PC-3 (cell line): Measurements from ENCODE around the gene NCAPG2. TPM values are rescaled to one million over a fixed set of nuclear protein-coding genes. Genes with fewer than 3 reads are reported as not detected.

Experiments used
- ATAC-seq: fragments of 200-7000 bp; cut with Tn5 transposase; 2 replicates; pipeline ENCODE4 v1.9.1; 2020; ENCODE audit warnings: mild to moderate bottlenecking, moderate library complexity
- BruUV-seq: library from RNA; stranded (reverse); fragments of 400-500 nt; replicated peaks from 2 replicates; lab custom pipeline; 2021; lab: Mats Ljungman, UMichigan
- CTCF ChIA-PET: fragments of 300-600 bp; sonication (Branson Sonifier 250); formaldehyde crosslinking; loops from one replicate; lab custom pipeline; 2022; ENCODE audit warnings: antibody characterized with exemption; lab: Charles Lee
- POLR2A ChIA-PET: fragments of 300-600 bp; sonication (Branson Sonifier 250); formaldehyde crosslinking; loops from one replicate; lab custom pipeline; 2022; ENCODE audit warnings: antibody characterized with exemption; ENCODE audit not compliant: unreplicated experiment; lab: Charles Lee
- DNase-seq: peaks from one replicate; pipeline ENCODE4 v3.0.0-alpha.2; 2015
- H2AFZ ChIP-seq: fragments of 300-600 bp; sonication (generic); 2 replicates; pipeline ENCODE4 v1.6.0; 2016; ENCODE audit warnings: antibody characterized with exemption, low read length
- H3F3A ChIP-seq: fragments of 300-600 bp; sonication (generic); one replicate; pipeline ENCODE4 v1.6.0; 2017; ENCODE audit warnings: antibody characterized with exemption, low read length, control low read depth, mild to moderate bottlenecking; ENCODE audit not compliant: unreplicated experiment
- H3K27ac ChIP-seq: fragments of 300-600 bp; sonication (generic); 2 replicates; pipeline ENCODE4 v1.5.1; 2016; ENCODE audit warnings: mild to moderate bottlenecking, low read length
- H3K27me3 ChIP-seq: fragments of 300-600 bp; sonication (generic); 2 replicates; pipeline ENCODE4 v1.6.1; 2016; ENCODE audit warnings: low read length, mixed read lengths
- H3K36me3 ChIP-seq: fragments of 300-600 bp; sonication (generic); 2 replicates; pipeline ENCODE4 v1.6.1; 2016; ENCODE audit warnings: low read depth, mixed run types, low read length, mixed read lengths
- H3K4me1 ChIP-seq: fragments of 300-600 bp; sonication (generic); 2 replicates; pipeline ENCODE4 v1.5.1; 2016; ENCODE audit warnings: low read length; ENCODE audit not compliant: insufficient read depth
- H3K4me2 ChIP-seq: fragments of 300-600 bp; sonication (generic); 2 replicates; pipeline ENCODE4 v1.6.0; 2016; ENCODE audit warnings: low read length
- H3K4me3 ChIP-seq: fragments of 300-600 bp; sonication (generic); 2 replicates; pipeline ENCODE4 v1.5.1; 2016; ENCODE audit warnings: mild to moderate bottlenecking, low read length, mixed read lengths
- H3K79me2 ChIP-seq: fragments of 300-600 bp; sonication (generic); 2 replicates; pipeline ENCODE4 v1.6.1; 2017; ENCODE audit warnings: low read length, mixed read lengths
- H3K9ac ChIP-seq: fragments of 300-600 bp; sonication (generic); 2 replicates; pipeline ENCODE4 v1.6.0; 2016; ENCODE audit warnings: mild to moderate bottlenecking, low read length
- H3K9me2 ChIP-seq: fragments of 300-600 bp; sonication (generic); replicated peaks from 2 replicates; pipeline ENCODE4 v1.6.1; 2016; ENCODE audit warnings: mixed run types, low read length, mixed read lengths
- H3K9me3 ChIP-seq: fragments of 300-600 bp; sonication (generic); 2 replicates; pipeline ENCODE4 v1.6.1; 2016; ENCODE audit warnings: low read length, mixed read lengths
- H4K20me1 ChIP-seq: fragments of 300-600 bp; sonication (generic); 2 replicates; pipeline ENCODE4 v1.6.1; 2016; ENCODE audit warnings: low read length, mixed read lengths
- EZH2 ChIP-seq: fragments of 300-600 bp; sonication (generic); IDR thresholded peaks from one replicate; pipeline ENCODE4 v1.6.1; 2017; ENCODE audit warnings: antibody characterized with exemption, mild to moderate bottlenecking, low read length; ENCODE audit not compliant: unreplicated experiment
- EZH2phosphoT487 ChIP-seq: fragments of 300-600 bp; sonication (generic); IDR thresholded peaks from 2 replicates; pipeline ENCODE4 v1.6.1; 2018; ENCODE audit warnings: mild to moderate bottlenecking, antibody characterized with exemption, low read length, borderline replicate concordance
- intact Hi-C: fragments of 100-400 bp; cut with micrococcal nuclease; formaldehyde crosslinking; loops from 2 replicates; pipeline ENCODE4 v1.9.0; 2023
- total RNA-seq: library from RNA; depleted of rRNA; stranded (reverse); fragments of >200 nt; gene quantifications from 2 replicates; pipeline ENCODE4 v1.2.3, GENCODE V29; 2014
- TF ChIP-seq, protein P1 (sequence below): fragments of 300-600 bp; sonication (generic); conservative IDR thresholded peaks from 2 replicates; pipeline ENCODE4 v1.5.1; 2017; ENCODE audit warnings: antibody characterized with exemption, low read depth, mild to moderate bottlenecking, low read length

NCAPG2 gene
- total RNA-seq, 1 experiment from 2014 or later, result 49.2 TPM

- no peaks in the 10 kb centered on the region for H3K27me3 ChIP-seq
- H3K9me2 ChIP-seq, result no peaks in the 10 kb centered on the region
- H3F3A ChIP-seq, result no peaks in the 10 kb centered on the region
- H2AFZ ChIP-seq, result no peak overlapping the region
- no peaks in the 10 kb centered on the region for H3K9me3 ChIP-seq
- POLR2A ChIA-PET, result interaction anchor here (0.6 kb wide), 1 partner anchor 130 kb away, joined by 4 read pairs; no protein-coding TSS in a partner anchor
- H3K79me2 ChIP-seq, result no peaks in the 10 kb centered on the region
- ATAC-seq, result no peak
- H3K9ac ChIP-seq, result no peak overlapping the region
- no peak overlapping the region for H3K4me3 ChIP-seq
- CTCF ChIA-PET, result no interaction called here
- no peaks in the 10 kb centered on the region for H3K4me1 ChIP-seq
- BruUV-seq, result no TSS peak
- intact Hi-C loops, result no loop called here
- no peak overlapping the region for H3K4me2 ChIP-seq
- no peaks in the 10 kb centered on the region for H4K20me1 ChIP-seq
- DNase-seq, result no peak
- H3K36me3 ChIP-seq, result peaks cover 6% of the 10 kb centered on the region; the same call in 1 of the 2 replicates
- H3K27ac ChIP-seq, result no peak overlapping the region
- TF ChIP-seq, protein P1, sequence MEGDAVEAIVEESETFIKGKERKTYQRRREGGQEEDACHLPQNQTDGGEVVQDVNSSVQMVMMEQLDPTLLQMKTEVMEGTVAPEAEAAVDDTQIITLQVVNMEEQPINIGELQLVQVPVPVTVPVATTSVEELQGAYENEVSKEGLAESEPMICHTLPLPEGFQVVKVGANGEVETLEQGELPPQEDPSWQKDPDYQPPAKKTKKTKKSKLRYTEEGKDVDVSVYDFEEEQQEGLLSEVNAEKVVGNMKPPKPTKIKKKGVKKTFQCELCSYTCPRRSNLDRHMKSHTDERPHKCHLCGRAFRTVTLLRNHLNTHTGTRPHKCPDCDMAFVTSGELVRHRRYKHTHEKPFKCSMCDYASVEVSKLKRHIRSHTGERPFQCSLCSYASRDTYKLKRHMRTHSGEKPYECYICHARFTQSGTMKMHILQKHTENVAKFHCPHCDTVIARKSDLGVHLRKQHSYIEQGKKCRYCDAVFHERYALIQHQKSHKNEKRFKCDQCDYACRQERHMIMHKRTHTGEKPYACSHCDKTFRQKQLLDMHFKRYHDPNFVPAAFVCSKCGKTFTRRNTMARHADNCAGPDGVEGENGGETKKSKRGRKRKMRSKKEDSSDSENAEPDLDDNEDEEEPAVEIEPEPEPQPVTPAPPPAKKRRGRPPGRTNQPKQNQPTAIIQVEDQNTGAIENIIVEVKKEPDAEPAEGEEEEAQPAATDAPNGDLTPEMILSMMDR, result no peak
- TF ChIP-seq EZH2 (no peak), EZH2phosphoT487 (no peak)
Measured at GRCh38 chr7:158733220-158733519, 28.6 kb upstream of the NCAPG2 start.

- Histone ChIP-seq H3K79me2 (no peaks in the 10 kb centered on the region), H3K9ac (no peak overlapping the region), H3K36me3 (peaks cover 6% of the 10 kb centered on the region; the same call in 1 of the 2 replicates), H3K9me3 (no peaks in the 10 kb centered on the region), H3F3A (no peaks in the 10 kb centered on the region), H3K4me3 (no peak overlapping the region), H3K27me3 (no peaks in the 10 kb centered on the region), H4K20me1 (no peaks in the 10 kb centered on the region), H3K4me2 (no peak overlapping the region), H3K27ac (no peak overlapping the region), H3K4me1 (no peaks in the 10 kb centered on the region), H3K9me2 (no peaks in the 10 kb centered on the region), H2AFZ (no peak overlapping the region)
- DNase-seq (no peak), ATAC-seq (no peak)
- TF ChIP-seq EZH2phosphoT487 (no peak), EZH2 (no peak)
- TF ChIP-seq, protein P1, result no peak
- POLR2A ChIA-PET, result no interaction called here
- intact Hi-C loops, result no loop called here
- BruUV-seq, result no TSS peak
- CTCF ChIA-PET, result no interaction called here
Measured at GRCh38 chr7:158732494-158733219, 28.1 kb upstream of the NCAPG2 start.

- H3K9me2 ChIP-seq, result no peaks in the 10 kb centered on the region
- H4K20me1 ChIP-seq, result no peaks in the 10 kb centered on the region
- intact Hi-C loops, result no loop called here
- no peaks in the 10 kb centered on the region for H3K79me2 ChIP-seq
- no peak overlapping the region for H3K4me2 ChIP-seq
- BruUV-seq, result TSS peak; percentile 20
- no peak overlapping the region for H3K9ac ChIP-seq
- peaks cover 6% of the 10 kb centered on the region; the same call in 1 of the 2 replicates for H3K36me3 ChIP-seq
- no peak overlapping the region for H2AFZ ChIP-seq
- no peak overlapping the region for H3K4me3 ChIP-seq
- ChIA-PET CTCF (no interaction called here), POLR2A (no interaction called here)
- no peak for ATAC-seq
- no peaks in the 10 kb centered on the region for H3K4me1 ChIP-seq
- TF ChIP-seq EZH2 (no peak), EZH2phosphoT487 (no peak)
- TF ChIP-seq, protein P1, result no peak
- no peak for DNase-seq
- no peaks in the 10 kb centered on the region for H3K9me3 ChIP-seq
- H3K27ac ChIP-seq, result no peak overlapping the region
- no peaks in the 10 kb centered on the region for H3K27me3 ChIP-seq
- H3F3A ChIP-seq, result no peaks in the 10 kb centered on the region
Measured at GRCh38 chr7:158731761-158732160, 27.2 kb upstream of the NCAPG2 start.
